Epidermal melanocyte (primary cell): ENCODE measurements around the gene VSTM2A.
"Not testable (repeated sequence)": the region's sequence is repeated elsewhere in the genome, so short reads cannot be mapped to it uniquely, and the experiment has no call there.

Experiments used
- DNase-seq: peaks from one replicate; pipeline ENCODE4 v3.0.0; 2011; ENCODE audit warnings: low spot score; ENCODE audit not compliant: insufficient read length

VSTM2A gene, protein sequence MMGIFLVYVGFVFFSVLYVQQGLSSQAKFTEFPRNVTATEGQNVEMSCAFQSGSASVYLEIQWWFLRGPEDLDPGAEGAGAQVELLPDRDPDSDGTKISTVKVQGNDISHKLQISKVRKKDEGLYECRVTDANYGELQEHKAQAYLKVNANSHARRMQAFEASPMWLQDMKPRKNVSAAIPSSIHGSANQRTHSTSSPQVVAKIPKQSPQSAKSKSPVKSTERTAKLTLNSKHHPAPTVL

DNA sequence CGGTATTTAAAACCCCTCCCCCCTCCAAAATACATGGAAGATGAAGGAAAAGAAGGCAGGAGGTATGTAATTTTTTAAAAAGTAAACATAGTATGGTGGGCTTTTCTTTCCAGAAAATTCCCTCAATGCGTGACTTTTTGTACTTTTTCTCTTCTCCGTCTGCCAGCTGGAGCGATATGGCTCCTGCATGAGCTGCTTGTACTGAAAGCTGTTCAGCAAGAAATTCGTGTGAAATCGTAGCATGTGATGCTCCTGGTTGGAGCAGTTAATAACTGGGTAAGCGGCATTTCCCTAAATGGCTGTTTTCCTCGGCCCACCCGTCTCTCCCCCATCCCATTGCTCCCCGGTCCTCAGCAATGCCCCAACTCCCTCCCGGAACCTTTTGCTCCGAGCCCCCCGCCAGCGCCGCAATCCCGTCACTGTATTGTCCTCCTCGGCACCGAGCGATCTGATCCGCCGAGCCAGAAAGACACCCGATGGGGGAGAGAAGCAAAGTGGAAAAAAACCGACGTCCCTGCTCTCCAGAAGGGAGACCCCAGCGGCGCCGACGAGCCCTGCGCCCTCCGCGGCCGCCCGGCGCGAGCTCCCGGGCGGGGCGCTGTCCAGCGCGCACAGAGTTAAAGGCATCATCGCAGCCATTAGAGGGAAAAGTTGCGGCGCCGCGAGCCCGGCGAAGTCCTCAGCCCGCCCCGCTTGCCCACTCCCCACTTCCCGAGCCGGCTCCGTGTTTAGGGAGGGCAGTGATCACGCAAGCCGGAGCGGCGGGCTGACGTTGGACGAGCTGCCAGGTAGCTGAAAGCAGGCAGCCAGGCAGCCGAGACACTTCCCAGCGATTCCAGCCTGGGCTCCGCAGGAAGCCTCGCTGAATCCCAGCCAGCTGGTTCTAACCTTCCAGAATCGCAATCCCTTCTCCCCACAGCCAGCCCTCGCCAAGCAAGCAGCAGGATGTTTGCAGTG is at the start of gene VSTM2A:
VSTM2A (plus strand) TSS at position 707 of the 957 bp plus-strand sequence. CDS start 356 bp downstream, outside the sequence.
- DNase-seq: no peak

DNA sequence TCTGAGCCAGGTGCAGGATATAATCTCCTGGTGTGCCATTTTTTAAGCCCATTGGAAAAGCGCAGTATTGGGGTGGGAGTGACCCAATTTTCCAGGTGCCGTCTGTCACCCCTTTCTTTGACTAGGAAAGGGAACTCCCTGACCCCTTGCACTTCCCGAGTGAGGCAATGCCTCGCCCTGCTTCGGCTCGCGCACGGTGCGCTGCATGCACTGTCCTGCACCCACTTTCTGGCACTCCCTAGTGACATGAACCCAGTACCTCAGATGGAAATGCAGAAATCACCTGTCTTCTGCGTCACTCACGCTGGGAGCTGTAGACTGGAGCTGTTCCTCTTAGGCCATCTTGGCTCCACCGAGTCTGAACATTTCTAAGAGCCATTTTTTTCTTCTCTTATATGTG is 37.6 kb upstream of the VSTM2A start:
- DNase-seq: not testable (repeated sequence)

DNA sequence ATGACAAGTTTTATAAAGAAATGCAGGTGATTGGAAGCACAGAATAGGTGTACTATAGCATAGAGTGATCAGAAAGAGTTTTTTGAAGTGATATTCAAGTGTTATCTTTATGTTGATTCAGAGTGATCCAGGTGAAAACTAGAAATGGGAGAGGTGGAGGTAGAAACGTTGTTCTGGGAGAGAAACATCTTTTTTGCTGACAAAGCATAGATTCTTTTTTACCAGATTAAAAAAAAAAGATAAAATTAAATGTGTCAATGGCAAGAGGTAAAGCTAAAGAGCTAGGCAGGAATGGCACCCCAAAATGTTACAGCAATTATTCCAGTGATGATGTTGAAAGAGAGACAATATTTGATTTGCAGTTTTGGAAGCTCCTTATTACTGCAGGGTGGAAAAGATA is 12.6 kb upstream of the VSTM2A start:
- no peak for DNase-seq

DNA sequence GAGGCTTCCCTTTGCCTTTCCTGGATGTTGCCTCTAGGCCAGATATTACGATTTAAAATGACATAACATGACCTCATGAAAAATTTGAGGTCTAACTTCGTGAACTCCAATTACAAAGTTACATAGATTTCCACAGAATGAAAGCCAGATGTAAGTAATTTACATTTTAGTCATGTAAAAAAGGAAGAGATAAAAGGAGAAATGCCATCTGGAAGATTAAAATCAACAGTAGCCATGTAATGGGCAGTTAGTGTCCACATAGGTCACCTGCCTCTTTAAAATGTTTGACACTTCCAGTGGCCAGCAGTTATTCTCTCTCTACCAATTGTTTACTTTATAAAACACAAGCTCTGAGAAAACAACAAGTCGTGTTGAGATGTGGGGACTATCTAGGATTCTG is 4.1 kb upstream of the VSTM2A start:
- no peak for DNase-seq

DNA sequence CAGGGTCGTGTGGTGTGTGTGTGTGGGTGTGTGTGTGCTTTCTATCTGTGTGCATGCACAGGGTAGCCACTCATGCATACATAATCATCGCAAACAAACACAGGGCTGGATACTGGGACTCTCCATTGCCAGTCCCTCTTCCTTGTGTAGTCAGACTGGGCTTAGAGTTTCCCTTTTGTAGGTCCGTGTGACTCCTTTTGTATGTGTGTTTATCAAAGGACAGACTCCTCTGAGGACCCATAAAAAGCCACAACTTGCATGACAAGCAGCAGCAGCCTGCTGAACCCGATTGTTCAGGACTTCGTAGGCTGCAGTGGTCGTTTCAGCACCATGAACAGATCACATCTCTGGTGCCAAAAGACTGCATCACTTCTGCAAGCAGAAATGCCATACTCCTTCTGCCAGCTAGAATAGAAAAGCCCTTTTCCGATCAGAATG is 895 bp downstream of the VSTM2A start:
- DNase-seq: no peak

DNA sequence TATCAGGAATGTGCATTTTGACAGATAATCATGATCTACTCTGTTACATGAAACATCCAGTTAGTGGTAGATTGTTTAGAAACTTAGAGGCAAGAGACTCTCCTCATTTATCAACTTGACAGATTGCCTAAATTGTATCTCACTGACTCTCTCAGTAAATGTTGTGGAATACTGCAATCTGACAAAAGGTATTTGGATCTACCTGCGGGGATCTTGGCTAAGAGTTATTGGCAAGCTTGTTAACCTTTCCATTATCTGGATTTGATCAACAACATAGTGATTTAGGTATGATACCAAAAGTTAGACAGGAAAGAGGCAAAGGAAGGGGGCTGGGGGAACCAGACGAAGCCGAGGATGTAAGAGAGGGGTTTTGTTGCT is 2.0 kb downstream of the VSTM2A start:
- no peak for DNase-seq

DNA sequence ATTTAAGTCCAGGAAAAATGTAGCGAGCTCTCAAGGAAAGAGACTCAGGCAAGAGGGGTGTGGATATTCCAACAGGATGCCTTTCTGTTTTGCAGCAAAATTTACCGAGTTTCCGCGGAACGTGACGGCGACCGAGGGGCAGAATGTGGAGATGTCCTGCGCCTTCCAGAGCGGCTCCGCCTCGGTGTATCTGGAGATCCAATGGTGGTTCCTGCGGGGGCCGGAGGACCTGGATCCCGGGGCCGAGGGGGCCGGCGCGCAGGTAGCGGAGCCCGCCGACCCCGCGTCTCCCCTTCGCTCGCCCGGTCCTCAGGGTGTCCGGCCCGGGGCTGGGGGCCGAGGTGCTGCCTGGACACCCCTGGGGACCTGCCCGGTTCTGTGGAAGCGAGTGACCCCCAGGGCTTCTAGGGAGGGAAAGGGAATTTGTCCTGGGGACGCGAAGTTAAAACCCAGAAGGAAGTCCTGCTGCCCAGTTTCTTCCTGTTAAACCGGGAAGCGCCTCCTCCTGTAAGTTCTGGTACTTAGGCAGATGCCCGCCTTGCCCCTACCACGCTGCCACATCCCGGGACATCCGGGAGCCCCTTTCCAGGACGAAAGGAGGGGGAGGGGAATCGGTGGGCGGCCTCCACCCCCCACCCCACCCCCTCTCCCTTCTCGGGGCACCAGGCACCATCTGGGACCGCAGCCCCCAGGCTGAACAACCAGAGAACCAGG is 2.5 kb downstream of the VSTM2A start:
- DNase-seq: no peak

DNA sequence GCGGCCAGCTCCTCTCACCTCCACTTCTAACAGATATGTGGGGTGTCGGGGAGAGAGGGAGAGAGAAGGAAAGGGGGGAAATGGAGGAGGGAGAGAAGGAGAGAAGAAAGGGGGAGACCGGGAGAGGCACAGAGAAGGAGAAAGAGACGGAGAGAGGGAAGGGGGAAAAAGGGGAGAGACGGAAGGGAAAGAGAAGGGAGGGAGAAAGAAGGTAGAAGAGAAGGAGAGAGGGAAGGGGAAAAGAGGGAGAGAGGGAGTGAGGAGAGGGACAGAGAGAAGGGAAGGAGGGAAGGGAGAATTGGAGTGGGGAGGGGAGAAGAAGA is 3.0 kb downstream of the VSTM2A start:
- DNase-seq: no peak

DNA sequence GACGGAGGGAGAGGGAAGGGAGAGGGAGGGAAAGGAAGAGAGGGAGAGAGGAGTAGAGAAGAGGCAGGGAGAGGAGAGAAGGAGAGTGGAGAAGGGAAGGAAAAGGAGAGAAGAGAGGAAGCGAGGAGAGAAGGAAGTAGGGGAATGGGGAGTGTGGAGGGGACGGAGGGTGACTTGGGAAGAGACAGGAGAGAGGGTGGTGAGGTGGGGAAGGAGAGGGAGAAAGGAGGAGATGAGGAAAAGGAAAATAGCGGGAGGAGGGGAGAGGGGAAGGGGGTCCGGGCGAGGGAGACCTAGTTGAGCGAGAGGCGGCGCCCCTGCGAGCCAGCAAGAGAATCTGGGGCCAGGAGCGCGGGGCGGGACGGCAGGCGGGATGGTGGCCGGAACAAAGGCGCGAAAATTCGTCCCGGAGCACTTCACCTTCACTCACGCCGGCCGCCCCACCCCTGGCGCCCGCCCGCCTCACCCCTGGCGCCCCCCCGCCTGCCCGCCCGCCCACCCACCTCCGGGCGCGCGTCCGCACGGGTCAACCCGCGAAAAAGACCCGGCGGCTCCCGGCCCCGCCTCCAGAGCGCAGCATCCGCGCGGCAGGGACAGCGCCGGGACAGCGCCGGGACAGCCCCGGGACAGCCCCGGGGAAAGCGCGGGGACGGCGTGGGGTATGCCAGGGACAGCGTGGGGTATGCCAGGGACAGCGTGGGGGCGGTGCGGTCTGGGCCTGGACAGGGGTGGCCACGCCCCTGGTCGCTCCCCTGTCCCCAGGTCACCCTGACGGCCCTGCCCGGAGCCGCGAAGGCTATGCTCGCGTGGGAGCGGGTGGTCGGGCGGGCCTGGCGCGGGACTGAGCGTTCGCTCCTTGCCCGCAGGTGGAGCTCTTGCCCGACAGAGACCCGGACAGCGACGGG is 4.2 kb downstream of the VSTM2A start:
- no peak for DNase-seq

DNA sequence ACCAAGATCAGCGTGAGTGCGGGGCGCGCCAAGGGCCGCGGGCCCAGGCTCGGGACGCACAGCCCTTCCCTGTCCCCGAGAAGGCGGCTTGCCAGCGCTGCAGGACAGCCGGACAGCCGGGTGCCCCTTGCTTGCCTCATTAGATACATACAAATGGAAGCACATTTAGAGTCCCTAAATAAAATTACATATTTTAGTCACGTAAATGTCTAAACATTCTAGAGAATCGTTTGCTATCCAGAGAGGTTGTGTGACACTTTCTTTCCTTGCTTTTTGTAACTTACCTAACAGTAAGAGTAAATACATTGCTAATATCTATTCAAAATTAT is 4.8 kb downstream of the VSTM2A start:
- DNase-seq: no peak

DNA sequence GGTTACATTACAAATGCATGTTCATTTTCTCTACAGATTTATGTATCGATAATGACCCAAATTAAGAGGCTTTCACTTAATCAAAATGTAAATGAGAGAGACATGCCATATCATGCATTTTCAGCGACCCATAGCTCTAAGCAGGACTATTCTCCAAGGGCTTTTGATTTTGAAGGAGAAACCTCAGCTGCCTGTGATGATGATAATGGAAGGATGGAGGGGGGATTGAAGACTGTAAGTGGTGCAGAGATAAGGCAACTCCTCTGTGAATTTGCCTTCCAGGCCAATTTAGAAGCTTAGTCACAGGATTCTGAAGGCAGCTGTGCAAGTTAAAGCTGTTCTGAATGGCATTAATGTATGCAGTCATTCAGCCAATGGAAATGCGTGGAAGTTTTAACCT is 8.3 kb downstream of the VSTM2A start:
- DNase-seq: no peak

DNA sequence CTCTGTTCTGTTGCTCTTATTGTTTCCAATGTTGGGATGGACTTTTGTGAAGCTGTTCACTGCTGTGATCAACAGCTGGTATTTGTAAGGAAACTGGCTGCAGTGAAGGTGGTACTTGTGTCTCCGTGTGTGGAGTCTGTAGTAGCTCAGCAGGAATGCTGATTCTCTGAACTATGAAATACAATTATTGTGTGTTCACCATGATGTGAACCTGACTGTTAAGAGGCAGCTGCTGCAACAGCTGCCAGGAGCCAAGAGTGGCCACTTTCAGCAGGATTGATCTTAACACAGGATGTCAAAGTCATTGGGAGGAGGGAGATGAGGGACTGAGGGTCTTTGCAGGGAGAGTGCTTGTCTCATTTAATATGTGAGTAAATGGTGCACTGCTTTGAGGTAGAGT is 13.9 kb downstream of the VSTM2A start:
- DNase-seq: no peak

DNA sequence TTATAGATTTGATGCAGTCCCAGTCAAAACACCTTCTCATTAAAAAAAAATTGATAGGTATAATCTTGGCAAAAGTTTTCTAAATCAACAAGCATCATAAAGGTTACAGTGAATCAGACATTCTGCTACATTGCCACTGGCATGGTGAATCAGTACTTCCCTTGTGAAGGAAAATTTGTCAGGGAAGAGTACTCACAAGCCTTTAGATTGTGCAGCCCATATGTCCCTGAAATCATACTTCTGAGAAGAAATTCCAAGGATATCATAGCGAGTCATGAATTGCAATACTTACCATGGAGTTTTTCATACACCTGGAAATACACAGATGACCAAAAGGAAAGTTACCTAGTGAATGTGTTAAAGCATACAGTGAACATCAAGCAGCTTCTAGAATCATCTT is 17.2 kb downstream of the VSTM2A start:
- DNase-seq: no peak

DNA sequence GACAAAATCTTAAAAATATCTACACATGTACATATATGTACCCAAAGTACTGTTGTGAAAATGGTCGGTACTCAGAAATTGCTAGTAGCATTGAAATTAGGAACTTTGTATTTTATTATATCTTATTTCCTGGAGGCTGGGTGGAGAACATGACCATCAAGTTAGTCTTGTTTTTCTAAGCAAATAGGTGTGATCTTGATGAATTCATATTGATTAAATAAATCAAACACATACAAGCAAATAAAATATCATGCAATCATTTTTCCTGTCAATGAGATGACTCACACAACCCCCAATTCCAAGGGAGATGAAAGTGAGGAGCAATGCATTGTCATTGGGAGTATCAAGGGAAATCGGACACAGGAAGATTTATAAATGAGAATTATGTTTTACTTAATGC is 18.0 kb downstream of the VSTM2A start:
- DNase-seq: no peak

DNA sequence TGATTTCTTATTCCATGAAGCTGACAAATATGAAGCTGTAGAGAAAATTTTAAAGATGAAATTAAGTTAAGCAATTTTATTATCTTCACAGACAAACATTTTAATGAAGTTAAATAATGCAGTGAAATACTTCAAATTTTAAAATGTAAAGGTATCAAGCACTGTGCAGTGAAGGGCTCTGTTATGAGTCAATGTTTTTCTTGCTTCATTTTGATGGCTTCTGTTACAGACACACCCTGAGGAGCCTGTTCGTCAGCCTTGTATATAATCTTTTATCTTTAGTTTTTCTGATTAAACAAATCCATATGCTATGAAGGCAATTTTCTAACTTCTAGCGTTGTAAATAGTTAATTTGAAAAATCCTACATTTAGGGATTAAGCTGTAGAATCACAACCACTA is 18.5 kb downstream of the VSTM2A start:
- DNase-seq: no peak

DNA sequence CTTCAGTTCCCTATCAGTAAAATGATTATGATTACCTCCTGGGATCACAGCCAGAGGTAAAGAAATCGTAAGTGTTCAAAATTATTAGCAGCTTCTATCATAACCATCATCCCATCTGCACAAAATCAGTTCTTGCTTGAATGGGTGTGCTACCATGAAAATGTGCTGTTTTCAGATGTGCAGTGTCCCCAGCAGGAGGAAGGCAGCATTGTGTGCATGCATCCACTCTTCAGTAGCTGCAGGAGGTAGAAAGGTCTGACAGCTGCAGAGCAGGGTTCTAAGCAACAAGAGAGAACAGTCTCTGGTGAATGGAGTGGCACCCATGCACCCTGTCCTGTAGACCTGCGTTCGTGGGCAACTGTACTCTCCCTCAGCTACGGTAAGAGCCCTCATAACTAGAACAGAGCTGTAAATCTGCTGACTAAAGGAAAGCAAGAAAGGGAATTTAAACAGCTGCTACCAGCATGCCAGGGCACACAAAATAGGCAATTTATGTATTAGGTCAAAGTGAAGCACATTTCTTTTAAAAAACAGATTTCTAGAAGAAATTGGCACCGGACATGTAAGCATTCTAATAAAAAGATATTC is 21.2 kb downstream of the VSTM2A start:
- no peak for DNase-seq

DNA sequence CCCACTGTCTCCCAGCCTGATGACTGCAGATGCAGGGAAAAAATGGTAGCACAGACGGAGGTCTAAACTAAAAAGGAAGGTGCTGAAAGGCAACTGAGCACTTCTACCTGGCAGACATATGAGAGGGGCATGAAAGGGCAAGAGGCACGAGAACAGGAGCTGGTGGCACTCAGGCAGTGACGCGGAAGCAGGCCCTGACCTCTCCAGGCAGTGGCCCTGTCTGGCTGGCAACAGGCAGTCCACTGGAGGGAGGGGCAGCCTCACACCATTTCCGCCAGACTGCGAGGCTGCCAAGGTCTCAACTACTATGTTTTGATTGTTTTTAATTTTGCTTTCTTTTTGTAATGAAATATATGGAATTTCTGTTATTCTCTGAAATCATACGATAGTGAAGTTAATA is 23.3 kb downstream of the VSTM2A start:
- no peak for DNase-seq

DNA sequence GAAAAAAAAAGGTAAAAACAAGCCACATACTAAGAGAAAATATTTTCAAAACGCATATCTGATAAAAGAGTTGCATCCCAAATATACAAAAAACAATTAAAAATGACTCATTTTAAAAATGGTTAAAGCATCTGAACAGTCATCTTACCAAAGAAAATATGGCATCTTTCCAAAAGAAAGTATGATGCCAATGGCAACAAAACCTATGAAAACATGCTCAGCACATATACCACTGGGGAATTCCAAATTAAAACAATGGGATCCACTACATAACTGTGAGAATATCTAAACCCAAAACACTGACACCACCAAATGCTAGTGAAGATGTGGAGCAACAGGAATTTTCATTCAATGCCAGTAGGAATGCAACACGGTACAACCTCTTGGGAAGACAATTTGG is 39.3 kb downstream of the VSTM2A start:
- no peak for DNase-seq

DNA sequence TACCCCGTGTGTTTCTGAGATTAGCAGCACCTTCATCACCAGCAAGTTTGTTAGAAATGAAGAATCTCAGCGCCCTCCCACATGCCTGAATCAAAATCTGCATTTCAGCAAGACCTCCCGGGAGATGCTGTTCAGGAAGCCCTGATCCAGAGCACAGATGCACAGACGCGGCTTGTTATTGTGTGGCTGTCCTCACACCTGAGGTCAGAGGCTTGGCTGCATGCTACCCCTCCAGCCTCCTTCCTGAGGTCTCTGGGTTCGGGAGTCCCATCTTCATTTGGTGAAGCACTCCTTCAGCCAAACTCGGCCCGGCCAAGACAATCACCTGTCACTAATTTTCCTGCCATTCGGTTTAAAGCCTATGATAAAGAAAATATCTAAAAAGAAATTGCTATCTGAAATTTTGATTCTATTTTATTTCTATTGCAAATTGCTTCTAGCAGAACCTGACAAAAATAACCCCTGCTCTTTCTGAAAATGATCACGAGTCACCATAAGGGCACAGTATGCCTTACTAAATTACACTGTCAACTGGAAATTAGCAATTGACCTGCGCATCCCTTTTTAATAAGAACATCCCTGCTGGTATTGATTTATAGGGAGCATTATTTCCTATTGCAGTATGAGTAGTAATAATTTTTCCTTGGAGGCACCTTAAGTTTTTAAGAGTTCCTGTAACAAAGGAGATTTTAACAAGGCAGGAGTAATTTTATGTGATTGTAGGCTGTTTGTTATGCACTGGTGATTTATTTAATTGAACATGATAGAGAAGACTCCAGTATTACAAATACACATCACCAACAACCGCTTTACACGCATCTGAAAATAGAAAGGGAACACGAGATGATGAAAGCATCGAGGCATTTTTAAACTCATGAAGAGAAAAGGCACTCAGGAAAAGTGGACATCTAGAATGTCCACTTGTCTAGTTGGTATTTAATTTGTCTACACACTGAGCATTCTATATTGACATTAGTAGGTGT is 49.5 kb downstream of the VSTM2A start:
- no peak for DNase-seq

DNA sequence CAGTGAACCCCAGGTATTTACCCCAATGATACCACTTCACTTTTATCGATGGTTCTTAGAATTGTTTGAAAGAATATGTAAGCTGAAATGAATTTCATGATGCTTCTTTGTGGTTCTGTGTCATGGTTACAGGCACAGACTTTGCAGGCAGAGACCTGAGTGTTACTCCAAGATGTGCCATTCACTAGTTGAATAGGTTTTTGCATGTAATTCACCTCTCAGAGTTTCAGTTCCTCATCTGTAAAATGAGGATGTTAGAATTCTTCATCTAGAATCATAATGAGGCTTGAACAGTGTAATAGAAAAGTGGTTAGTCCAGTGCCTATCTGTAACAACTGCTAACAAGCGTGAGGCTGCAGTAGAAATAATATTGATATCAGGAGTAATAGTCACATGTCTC is 54.6 kb downstream of the VSTM2A start:
- DNase-seq: no peak
